Measurements from ENCODE around the gene PPP1R12C.

- TF ChIP-seq SMAD3 (CRISPR knock-in tag; IDR thresholded peaks at IDR 0.05; ENCODE audit: borderline replicate concordance): no peak
- no peak for TF ChIP-seq CTCF (IDR thresholded peaks at IDR 0.05)
Observed at GRCh38 chr19:55041627-55042343, 75.7 kb downstream of the PPP1R12C start.

All from WTC11 (cell line).